HG03558 (cell line): ENCODE results near the gene MYZAP.

ENCODE experiments used
- ATAC-seq: cut with Tn5 transposase; IDR thresholded peaks from one replicate; pipeline ENCODE4 v1.9.1; 2021; ENCODE audit warnings: moderate number of reproducible peaks; ENCODE audit not compliant: unreplicated experiment; ENCODE audit errors: extremely low read depth

Gene MYZAP

GRCh38 chr15:57561041-57561711 lies 30.5 kb upstream of the MYZAP start:
- ATAC-seq, result no peak

GRCh38 chr15:57562196-57562769 lies 29.4 kb upstream of the MYZAP start:
- ATAC-seq, result no peak

- ATAC-seq, result no peak
Observed at GRCh38 chr15:57563416-57563815, 28.3 kb upstream of the MYZAP start.

GRCh38 chr15:57565311-57565710 lies 26.4 kb upstream of the MYZAP start:
- ATAC-seq, result no peak

GRCh38 chr15:57566834-57567233 lies 24.9 kb upstream of the MYZAP start:
- ATAC-seq, result no peak

GRCh38 chr15:57567891-57568290 lies 23.8 kb upstream of the MYZAP start:
- no peak for ATAC-seq

GRCh38 chr15:57568299-57568698 lies 23.4 kb upstream of the MYZAP start:
- no peak for ATAC-seq

- no peak for ATAC-seq
Observed at GRCh38 chr15:57570340-57570739, 21.4 kb upstream of the MYZAP start.

GRCh38 chr15:57570994-57571393 lies 20.7 kb upstream of the MYZAP start:
- no peak for ATAC-seq

- ATAC-seq, result no peak
Observed at GRCh38 chr15:57571725-57572124, 20.0 kb upstream of the MYZAP start.

- ATAC-seq, result no peak
Observed at GRCh38 chr15:57572468-57572867, 19.2 kb upstream of the MYZAP start.

- no peak for ATAC-seq
Observed at GRCh38 chr15:57573151-57573550, 18.6 kb upstream of the MYZAP start.

- ATAC-seq, result no peak
Observed at GRCh38 chr15:57575363-57575762, 16.3 kb upstream of the MYZAP start.

GRCh38 chr15:57578288-57578900 lies 13.3 kb upstream of the MYZAP start:
- ATAC-seq, result no peak

GRCh38 chr15:57580428-57580827 lies 11.3 kb upstream of the MYZAP start:
- no peak for ATAC-seq

- ATAC-seq, result no peak
Observed at GRCh38 chr15:57580866-57581265, 10.8 kb upstream of the MYZAP start.

- no peak for ATAC-seq
Observed at GRCh38 chr15:57582090-57582489, 9.6 kb upstream of the MYZAP start.

GRCh38 chr15:57583282-57583681 lies 8.4 kb upstream of the MYZAP start:
- no peak for ATAC-seq

GRCh38 chr15:57583720-57584119 lies 8.0 kb upstream of the MYZAP start:
- no peak for ATAC-seq

- no peak for ATAC-seq
Observed at GRCh38 chr15:57586661-57587424, 4.9 kb upstream of the MYZAP start.

GRCh38 chr15:57589281-57589680 lies 2.4 kb upstream of the MYZAP start:
- ATAC-seq, result no peak
